GM12878 (cell line): ENCODE data around the gene FOXI1. TPM values are rescaled to one million over a fixed set of nuclear protein-coding genes. Genes with fewer than 3 reads are reported as not detected.

Experiments
- HDAC2 ChIP-seq: fragments of 200-600 bp; sonication (generic); IDR thresholded peaks from 2 replicates; pipeline ENCODE4 v1.6.1; 2017
- IRF5 ChIP-seq: fragments of 450-650 bp; IDR thresholded peaks from 2 replicates; pipeline ENCODE4 v1.6.1; 2017; ENCODE audit warnings: borderline replicate concordance
- JUNB ChIP-seq: IDR thresholded peaks from 2 replicates; pipeline ENCODE4 v1.6.1; 2016; ENCODE audit warnings: antibody characterized with exemption, mild to moderate bottlenecking
- JUND ChIP-seq: IDR thresholded peaks from 2 replicates; pipeline ENCODE4 v1.6.1; 2012; ENCODE audit warnings: low read depth, mild to moderate bottlenecking, low read length, improper control_type of control experiment, moderate library complexity
- NRF1 ChIP-seq: conservative IDR thresholded peaks from 2 replicates; pipeline ENCODE4 v1.6.1; 2011; ENCODE audit warnings: mild to moderate bottlenecking, low read depth, low read length, improper control_type of control experiment
- RB1 ChIP-seq: fragments of 450-650 bp; formaldehyde crosslinking; IDR thresholded peaks from 2 replicates; pipeline ENCODE4 v1.6.1; 2017; ENCODE audit warnings: mild to moderate bottlenecking, borderline replicate concordance
- ZBTB40 ChIP-seq: fragments of 450-650 bp; IDR thresholded peaks from 2 replicates; pipeline ENCODE4 v1.6.1; 2016; ENCODE audit warnings: mild to moderate bottlenecking, moderate library complexity, borderline replicate concordance
- polyA plus RNA-seq, 11 experiments: library from polyadenylated mRNA; depleted of rRNA in 4 of 11; unstranded in 6 of 11; stranded (reverse) in 5 of 11; fragments of >200 nt; fragmentation: Nextera tagmentation in 4 of 11; fragmentation: Illumina TruSeq in 1 of 11; extraction: Ambion mirVana in 4 of 11; extraction: Trizol in 1 of 11; gene quantifications; 1 replicate in 1 of 11; 2 replicates in 10 of 11; pipeline versions ENCODE4 v1.2.1 to v1.2.3, GENCODE V29; 2011 to 2016; ENCODE audit warnings: inconsistent platforms in 2 of 11, missing spikeins in 2 of 11, low read depth in 1 of 11
- total RNA-seq, 4 experiments: library from RNA; depleted of rRNA in 3 of 4; stranded (reverse); fragments of >200 nt in 3 of 4; fragmentation: Illumina TruSeq in 1 of 4; extraction: Trizol in 1 of 4; gene quantifications; 2 replicates each; pipeline versions ENCODE4 v1.2.1 to v1.2.3, GENCODE V29; 2013 to 2021

The FOXI1 gene
- total and polyA plus RNA-seq, 10 of the 15 experiments (the other 5 are each of a cell fraction or from before 2014, with no cell fraction given) = not detected

- TF ChIP-seq HDAC2 (no peak), NRF1 (no peak), JUND (no peak), RB1 (no peak), ZBTB40 (no peak), JUNB (no peak), IRF5 (no peak)
- TF ChIP-seq, all 136 proteins: peak for 0
Observed at GRCh38 chr5:170105642-170106611, at the start of gene FOXI1 (continued).
